SU-DHL-6 (cell line): Measurements from ENCODE around the gene RAB44.

ENCODE experiments used
- EZH2phosphoT487 ChIP-seq: fragments of 200-600 bp; sonication (generic), shearing (Covaris generic); conservative IDR thresholded peaks from 2 replicates; pipeline ENCODE4 v1.6.1; 2018; ENCODE audit warnings: mild to moderate bottlenecking, antibody characterized with exemption, low read length, moderate library complexity, mixed read lengths
- TF ChIP-seq, protein P1 (sequence below): fragments of 200-600 bp; sonication (generic); IDR thresholded peaks from one replicate; pipeline ENCODE4 v1.5.1; 2017; ENCODE audit warnings: antibody characterized with exemption, mild to moderate bottlenecking, low read length, moderate library complexity; ENCODE audit not compliant: insufficient read depth, poor library complexity, severe bottlenecking

DNA sequence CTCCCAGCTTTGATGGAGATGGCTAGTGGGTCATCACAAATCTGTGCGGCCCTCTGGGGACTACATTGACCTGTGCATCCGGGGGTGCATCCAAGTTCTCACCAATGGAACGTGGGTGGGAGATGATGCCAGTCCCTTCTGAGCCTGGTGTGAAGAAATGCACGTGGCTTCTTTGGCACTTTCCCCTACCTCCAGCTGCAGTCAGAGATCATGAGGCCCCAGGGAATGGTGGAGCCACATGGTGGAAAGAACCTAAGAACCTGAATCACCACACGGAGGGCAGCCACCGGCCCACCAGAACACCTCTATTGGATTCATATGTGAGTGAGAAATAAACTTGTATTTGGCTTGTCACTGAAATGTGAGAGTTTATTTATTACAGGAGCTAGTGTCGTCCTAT is 29.0 kb upstream of the RAB44 start:
- TF ChIP-seq, protein P1, sequence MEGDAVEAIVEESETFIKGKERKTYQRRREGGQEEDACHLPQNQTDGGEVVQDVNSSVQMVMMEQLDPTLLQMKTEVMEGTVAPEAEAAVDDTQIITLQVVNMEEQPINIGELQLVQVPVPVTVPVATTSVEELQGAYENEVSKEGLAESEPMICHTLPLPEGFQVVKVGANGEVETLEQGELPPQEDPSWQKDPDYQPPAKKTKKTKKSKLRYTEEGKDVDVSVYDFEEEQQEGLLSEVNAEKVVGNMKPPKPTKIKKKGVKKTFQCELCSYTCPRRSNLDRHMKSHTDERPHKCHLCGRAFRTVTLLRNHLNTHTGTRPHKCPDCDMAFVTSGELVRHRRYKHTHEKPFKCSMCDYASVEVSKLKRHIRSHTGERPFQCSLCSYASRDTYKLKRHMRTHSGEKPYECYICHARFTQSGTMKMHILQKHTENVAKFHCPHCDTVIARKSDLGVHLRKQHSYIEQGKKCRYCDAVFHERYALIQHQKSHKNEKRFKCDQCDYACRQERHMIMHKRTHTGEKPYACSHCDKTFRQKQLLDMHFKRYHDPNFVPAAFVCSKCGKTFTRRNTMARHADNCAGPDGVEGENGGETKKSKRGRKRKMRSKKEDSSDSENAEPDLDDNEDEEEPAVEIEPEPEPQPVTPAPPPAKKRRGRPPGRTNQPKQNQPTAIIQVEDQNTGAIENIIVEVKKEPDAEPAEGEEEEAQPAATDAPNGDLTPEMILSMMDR: no peak
- no peak for TF ChIP-seq EZH2phosphoT487
